T-helper 1 cell treated with Interleukin-12 subunit alpha and Interleukin-12 subunit beta and Interleukin-4 antibody, amounts not matched to agents 30 μg/mL and 1 μg/mL, for 36 hours (primary cell): ENCODE measurements around the gene DVL3.
A peak's percentile ranks its signal among the peaks of the same experiment; 100 is the strongest.

Source experiments
- H3K27ac Mint-ChIP-seq: one replicate; pipeline ENCODE4 v1.8.0; 2021; ENCODE audit warnings: mild to moderate bottlenecking, mixed read lengths
- H3K27me3 Mint-ChIP-seq: one replicate; pipeline ENCODE4 v1.8.0; 2021; ENCODE audit warnings: low read depth, mixed read lengths
- H3K36me3 Mint-ChIP-seq: one replicate; pipeline ENCODE4 v1.8.0; 2021; ENCODE audit warnings: low read depth, mixed read lengths
- H3K4me1 Mint-ChIP-seq: one replicate; pipeline ENCODE4 v1.8.0; 2021; ENCODE audit warnings: low read depth, mixed read lengths
- H3K4me3 Mint-ChIP-seq: one replicate; pipeline ENCODE4 v1.8.0; 2021; ENCODE audit warnings: mild to moderate bottlenecking, moderate library complexity, mixed read lengths
- H3K9me3 Mint-ChIP-seq: one replicate; pipeline ENCODE4 v1.8.0; 2021; ENCODE audit warnings: mixed read lengths

DVL3 gene

DNA sequence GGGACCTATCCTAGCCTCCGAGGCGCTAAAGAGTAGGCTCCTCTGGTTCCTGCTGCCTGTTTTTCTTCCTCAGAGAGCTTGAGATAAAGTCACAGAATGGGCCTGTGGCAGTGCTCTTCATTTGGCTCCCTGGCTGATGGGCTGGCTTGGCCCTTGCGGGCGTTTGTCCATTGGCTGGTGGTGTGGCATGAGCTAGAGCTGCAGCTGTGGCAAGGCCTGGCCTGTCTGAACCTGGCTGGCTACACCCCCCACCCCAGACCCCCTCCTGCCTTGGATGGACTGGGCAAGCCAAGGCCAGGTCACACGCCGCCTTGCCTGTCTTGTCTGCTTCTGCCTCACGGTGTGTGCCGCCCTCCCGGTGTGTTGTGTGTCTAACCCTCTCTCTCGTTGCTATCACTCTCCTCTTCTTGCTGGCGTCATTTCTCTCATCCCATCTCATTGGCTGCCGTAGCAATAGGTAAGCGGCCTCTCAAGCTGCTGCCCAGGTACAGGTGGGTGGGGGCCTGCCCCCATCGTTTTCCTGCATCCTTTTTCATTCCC lies 22.7 kb downstream of the DVL3 start:
- Mint-ChIP-seq H3K4me3 (peak overlapping the region; percentile 42), H3K4me1 (peaks cover 28% of the 10 kb centered on the region), H3K27ac (no peak overlapping the region), H3K9me3 (no peaks in the 10 kb centered on the region), H3K27me3 (no peaks in the 10 kb centered on the region), H3K36me3 (peaks cover 30% of the 10 kb centered on the region)

DNA sequence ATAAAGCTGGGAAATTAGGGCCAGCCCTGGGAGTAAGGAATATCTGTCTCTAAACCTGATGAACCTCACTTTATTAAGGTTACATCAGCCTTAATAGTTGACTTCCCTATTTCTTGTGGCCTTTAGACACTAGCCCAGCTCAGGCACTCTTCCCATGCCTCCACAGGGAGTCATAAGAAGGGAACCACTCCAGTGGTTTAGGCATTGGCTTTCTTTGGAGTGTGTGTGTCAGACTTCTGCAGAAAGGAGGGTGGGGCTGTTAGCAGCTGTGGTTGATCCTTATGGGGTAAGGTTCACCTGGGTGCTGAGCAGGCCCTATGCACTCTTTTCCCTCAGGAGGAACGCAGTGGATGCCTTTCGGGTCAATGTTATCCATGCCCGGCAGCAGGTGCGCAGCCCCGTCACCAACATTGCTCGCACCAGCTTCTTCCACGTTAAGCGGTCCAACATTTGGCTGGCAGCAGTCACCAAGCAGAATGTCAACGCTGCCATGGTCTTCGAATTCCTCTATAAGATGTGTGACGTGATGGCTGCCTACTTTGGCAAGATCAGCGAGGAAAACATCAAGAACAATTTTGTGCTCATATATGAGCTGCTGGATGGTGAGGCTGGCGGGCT lies 23.5 kb downstream of the DVL3 start:
- H3K27ac Mint-ChIP-seq = no peak overlapping the region
- no peak overlapping the region for H3K4me3 Mint-ChIP-seq
- H3K9me3 Mint-ChIP-seq = no peaks in the 10 kb centered on the region
- peaks cover 35% of the 10 kb centered on the region for H3K36me3 Mint-ChIP-seq
- peaks cover 27% of the 10 kb centered on the region for H3K4me1 Mint-ChIP-seq
- no peaks in the 10 kb centered on the region for H3K27me3 Mint-ChIP-seq

DNA sequence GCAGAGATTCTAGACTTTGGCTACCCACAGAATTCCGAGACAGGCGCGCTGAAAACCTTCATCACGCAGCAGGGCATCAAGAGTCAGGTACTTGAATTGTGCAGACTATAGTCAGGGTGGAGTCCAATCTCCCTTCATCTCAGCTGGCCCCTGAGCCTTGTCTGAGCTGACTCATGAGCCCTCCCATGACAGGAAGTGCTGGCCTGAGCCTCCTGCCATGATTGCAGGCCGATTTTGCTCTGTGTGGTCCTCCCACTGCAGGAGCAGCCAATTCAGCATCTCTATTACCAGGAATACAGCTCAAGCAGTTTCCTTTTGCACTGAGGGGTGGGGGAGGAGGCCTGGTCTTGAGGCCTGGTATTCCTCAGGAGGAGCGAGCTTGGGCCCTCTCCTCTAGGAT lies 25.0 kb downstream of the DVL3 start:
- Mint-ChIP-seq H3K27me3 (no peaks in the 10 kb centered on the region), H3K9me3 (no peaks in the 10 kb centered on the region), H3K27ac (no peak overlapping the region), H3K4me3 (no peak overlapping the region), H3K4me1 (peaks cover 25% of the 10 kb centered on the region), H3K36me3 (peaks cover 47% of the 10 kb centered on the region)

DNA sequence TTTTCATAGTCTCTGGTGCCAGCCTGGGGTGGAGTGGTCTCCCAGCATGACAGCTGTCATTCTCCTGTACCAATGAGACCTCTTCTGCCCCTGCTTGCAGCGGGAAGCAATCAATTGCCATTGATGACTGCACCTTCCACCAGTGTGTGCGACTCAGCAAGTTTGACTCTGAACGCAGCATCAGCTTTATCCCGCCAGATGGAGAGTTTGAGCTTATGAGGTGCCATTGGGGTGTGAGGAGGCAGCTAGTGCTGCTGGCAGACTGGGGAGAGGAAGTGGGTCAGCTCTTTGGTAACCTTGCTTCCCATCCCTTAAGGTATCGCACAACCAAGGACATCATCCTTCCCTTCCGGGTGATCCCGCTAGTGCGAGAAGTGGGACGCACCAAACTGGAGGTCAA lies 26.4 kb downstream of the DVL3 start:
- H3K36me3 Mint-ChIP-seq = peaks cover 50% of the 10 kb centered on the region

DNA sequence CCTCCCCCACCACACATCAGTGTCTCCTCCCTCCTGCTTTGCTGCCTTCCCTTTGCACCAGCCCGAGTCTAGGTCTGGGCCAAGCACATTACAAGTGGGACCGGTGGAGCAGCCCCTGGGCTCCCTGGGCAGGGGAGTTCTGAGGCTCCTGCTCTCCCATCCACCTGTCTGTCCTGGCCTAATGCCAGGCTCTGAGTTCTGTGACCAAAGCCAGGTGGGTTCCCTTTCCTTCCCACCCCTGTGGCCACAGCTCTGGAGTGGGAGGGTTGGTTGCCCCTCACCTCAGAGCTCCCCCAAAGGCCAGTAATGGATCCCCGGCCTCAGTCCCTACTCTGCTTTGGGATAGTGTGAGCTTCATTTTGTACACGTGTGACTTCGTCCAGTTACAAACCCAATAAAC lies 28.5 kb downstream of the DVL3 start:
- H3K4me1 Mint-ChIP-seq = peaks cover 28% of the 10 kb centered on the region
- no peak overlapping the region for H3K27ac Mint-ChIP-seq
- no peaks in the 10 kb centered on the region for H3K9me3 Mint-ChIP-seq
- H3K27me3 Mint-ChIP-seq = no peaks in the 10 kb centered on the region
- H3K36me3 Mint-ChIP-seq = peaks cover 53% of the 10 kb centered on the region
- H3K4me3 Mint-ChIP-seq = no peak overlapping the region

More for the DNA sequence above, 26.4 kb downstream of the DVL3 start:
- H3K9me3 Mint-ChIP-seq = no peaks in the 10 kb centered on the region
- H3K4me3 Mint-ChIP-seq = no peak overlapping the region
- H3K27me3 Mint-ChIP-seq = no peaks in the 10 kb centered on the region
- H3K27ac Mint-ChIP-seq = no peak overlapping the region
- H3K4me1 Mint-ChIP-seq = peaks cover 20% of the 10 kb centered on the region

DNA sequence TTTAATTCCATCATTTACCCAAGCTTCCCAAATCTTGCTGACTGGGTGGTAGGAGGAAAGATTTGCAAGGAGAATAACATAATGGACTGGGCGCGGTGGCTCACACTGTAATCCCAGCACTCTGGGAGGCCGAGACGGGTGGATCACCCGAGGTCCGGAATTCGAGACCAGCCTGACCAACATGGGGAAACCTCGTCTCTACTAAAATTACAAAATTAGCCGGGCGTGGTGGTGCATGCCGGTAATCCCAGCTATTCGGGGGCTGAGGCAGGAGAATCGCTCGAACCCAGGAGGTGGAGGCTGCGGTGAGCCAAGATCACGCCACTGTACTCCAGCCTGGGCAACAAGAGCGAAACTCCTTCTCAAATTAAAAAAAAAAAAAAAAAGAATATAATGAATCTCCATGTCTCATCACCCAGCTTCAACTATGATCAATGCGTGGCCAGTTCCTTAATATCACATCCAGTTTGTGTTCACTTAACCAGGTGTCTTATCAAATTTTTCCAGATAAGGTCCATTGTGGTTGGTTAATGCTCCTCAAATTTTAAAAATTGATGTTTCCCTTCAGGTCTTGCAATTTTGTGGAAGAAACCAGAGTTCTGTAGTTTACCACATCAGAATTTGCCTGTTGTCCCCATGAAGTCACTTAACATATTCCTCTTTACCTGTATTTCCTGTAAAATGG lies 29.5 kb downstream of the DVL3 start:
- Mint-ChIP-seq H3K27ac (peak overlapping the region; percentile 78), H3K4me1 (peaks cover 30% of the 10 kb centered on the region), H3K9me3 (no peaks in the 10 kb centered on the region), H3K36me3 (peaks cover 46% of the 10 kb centered on the region), H3K4me3 (peak overlapping the region; percentile 99), H3K27me3 (no peaks in the 10 kb centered on the region)

DNA sequence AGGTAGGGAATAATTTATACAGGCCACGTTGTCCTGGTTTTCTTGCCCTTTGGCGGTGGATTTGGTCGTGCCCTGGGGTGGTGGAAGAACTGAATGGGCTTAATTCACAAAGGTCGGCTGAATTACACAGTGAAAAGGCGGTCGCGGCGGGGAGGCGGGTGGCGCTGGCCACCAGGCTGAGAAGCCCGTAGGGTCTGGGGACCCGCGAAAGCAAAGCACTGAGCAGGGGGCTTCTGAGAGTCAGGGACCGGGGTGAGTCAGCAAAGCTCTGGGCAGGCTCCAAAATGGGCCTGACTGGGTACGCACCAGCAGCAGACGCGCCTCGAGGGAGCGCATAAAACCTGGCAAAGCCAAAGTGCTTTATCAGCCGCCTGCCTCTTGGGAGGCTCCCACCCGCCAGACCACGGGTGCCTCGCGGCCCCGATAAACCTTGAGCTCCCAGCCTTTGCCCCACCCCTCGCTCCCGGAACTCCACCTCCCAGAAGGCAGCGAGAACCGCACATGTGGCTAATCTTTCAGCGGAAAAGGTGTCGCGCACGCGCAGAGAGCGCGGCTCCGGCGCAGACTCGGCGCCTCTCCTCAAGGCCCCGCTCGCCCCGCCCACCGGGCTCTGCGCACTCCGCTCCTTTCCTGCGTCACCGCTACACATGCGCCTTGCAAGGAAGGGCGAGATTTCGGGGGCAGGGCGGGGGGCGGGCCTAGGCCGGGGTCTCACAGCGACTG lies 30.4 kb downstream of the DVL3 start:
- Mint-ChIP-seq H3K9me3 (no peaks in the 10 kb centered on the region), H3K4me3 (peak overlapping the region; percentile 99), H3K27ac (peak overlapping the region; percentile 95), H3K36me3 (peaks cover 51% of the 10 kb centered on the region), H3K27me3 (no peaks in the 10 kb centered on the region), H3K4me1 (peaks cover 33% of the 10 kb centered on the region)

DNA sequence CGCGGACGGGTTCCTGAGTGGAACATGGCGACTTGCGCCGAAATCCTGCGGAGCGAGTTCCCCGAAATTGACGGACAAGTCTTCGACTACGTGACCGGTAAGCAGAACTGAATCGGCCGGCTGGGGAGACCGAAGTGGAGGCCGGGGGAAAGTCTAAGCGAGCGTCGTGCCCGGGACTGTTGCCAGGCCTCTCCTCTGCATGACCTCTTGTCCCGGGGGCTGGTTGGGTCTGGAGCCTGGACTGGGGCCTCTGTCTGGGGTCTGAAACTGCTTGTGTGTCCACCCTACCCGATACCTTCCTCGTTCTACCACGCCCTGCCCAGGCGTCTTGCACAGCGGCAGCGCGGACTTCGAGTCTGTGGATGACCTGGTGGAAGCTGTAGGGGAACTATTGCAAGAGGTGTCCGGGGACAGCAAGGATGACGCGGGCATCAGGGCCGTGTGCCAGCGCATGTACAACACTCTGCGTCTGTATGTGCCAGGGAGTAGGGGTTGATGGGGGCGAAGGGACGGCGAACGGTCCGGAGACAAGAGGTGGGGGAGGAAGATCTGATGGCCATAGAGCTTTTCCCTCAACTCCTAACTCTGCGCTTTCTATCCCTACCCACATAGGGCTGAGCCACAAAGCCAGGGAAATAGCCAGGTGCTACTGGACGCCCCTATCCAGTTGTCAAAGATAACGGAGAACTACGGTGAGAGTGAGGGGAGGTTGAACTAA lies 31.2 kb downstream of the DVL3 start, which contains the start of gene ABCF3:
Gene ABCF3 (plus strand): TSS at position 16 of the 718 bp plus-strand sequence. CDS start 9 bp downstream, at position 25.
- H3K4me3 Mint-ChIP-seq = peak within 1 kb of the TSS; percentile 99
- H3K27ac Mint-ChIP-seq = peak within 1 kb of the TSS; percentile 95
- H3K9me3 Mint-ChIP-seq = no peaks in the 10 kb centered on the region
- H3K27me3 Mint-ChIP-seq = no peaks in the 10 kb centered on the region
- H3K4me1 Mint-ChIP-seq = peaks cover 33% of the 10 kb centered on the region
- peaks cover 49% of the 10 kb centered on the region for H3K36me3 Mint-ChIP-seq

DNA sequence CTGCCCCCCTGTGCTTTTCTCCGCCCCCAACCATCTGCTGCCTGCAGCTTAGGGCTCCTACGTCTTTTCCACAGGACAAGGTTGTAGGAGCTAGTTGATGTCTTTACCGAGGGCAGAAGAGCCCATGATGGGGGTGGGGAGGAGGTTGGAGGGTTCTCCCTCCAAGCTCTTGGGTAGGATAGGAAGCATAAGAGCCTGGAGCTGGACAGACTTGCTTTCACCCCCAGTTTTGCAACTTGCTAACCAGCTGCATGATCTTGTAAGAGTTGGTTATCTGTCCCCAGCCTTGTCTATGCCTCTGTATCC lies 31.7 kb downstream of the DVL3 start:
- H3K4me3 Mint-ChIP-seq = peak overlapping the region; percentile 99
- H3K36me3 Mint-ChIP-seq = peaks cover 45% of the 10 kb centered on the region
- peaks cover 33% of the 10 kb centered on the region for H3K4me1 Mint-ChIP-seq
- H3K27me3 Mint-ChIP-seq = no peaks in the 10 kb centered on the region
- peak overlapping the region; percentile 95 for H3K27ac Mint-ChIP-seq
- H3K9me3 Mint-ChIP-seq = no peaks in the 10 kb centered on the region

DNA sequence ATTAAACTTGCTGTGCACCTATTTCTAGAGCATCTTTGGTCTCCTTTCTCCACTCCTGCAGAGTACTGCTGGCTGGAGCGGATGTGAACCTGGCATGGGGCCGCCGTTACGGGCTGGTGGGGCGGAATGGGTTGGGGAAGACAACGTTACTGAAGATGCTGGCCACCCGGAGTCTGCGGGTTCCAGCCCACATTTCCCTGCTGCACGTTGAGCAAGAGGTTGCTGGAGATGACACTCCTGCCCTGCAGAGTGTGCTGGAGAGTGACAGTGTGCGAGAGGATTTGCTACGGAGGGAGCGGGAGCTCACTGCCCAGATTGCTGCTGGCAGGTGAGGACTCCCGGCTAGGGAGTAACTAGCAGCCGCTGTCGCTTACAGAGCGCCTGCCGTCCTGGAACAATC lies 32.9 kb downstream of the DVL3 start:
- no peaks in the 10 kb centered on the region for H3K27me3 Mint-ChIP-seq
- no peaks in the 10 kb centered on the region for H3K9me3 Mint-ChIP-seq
- H3K4me3 Mint-ChIP-seq = no peak overlapping the region
- H3K36me3 Mint-ChIP-seq = peaks cover 43% of the 10 kb centered on the region
- H3K4me1 Mint-ChIP-seq = peaks cover 33% of the 10 kb centered on the region
- no peak overlapping the region for H3K27ac Mint-ChIP-seq

DNA sequence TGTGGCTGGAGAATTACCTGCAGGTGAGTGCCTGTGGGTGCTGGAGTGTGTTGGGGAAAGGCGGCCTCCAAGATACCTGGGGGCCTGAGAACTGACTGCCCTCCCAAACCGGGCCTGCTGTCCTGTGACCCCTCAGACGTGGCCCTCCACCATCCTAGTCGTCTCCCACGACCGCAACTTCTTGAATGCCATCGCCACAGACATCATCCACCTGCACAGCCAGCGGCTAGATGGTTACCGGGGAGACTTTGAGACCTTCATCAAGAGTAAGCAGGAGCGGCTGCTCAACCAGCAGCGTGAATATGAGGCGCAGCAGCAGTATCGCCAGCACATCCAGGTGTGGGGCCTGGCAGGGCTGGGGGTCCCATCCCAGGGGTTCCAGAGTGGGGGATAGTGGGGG lies 34.2 kb downstream of the DVL3 start:
- Mint-ChIP-seq H3K9me3 (no peaks in the 10 kb centered on the region), H3K4me3 (no peak overlapping the region), H3K27ac (no peak overlapping the region), H3K27me3 (no peaks in the 10 kb centered on the region), H3K36me3 (peaks cover 44% of the 10 kb centered on the region), H3K4me1 (peaks cover 33% of the 10 kb centered on the region)

DNA sequence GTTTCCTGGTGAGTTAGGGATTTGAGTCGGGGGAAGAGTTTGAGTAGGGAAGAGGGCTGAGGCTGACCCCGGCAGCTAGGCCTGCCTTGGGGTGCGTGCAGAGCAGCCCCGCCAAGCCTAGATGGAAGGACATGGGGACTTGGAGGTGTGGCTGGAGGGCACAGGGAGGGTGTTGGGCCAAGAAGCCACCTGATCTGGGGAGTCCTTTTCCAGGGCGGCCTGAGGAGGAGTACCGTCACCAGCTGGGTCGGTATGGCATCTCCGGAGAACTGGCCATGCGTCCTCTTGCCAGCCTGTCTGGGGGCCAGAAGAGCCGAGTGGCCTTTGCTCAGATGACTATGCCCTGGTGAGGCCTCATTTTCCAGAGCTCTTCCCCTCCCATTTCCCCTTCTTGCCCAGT lies 37.7 kb downstream of the DVL3 start:
- peaks cover 34% of the 10 kb centered on the region for H3K36me3 Mint-ChIP-seq
- peaks cover 9% of the 10 kb centered on the region for H3K4me1 Mint-ChIP-seq
- no peak overlapping the region for H3K4me3 Mint-ChIP-seq
- no peaks in the 10 kb centered on the region for H3K27me3 Mint-ChIP-seq
- H3K9me3 Mint-ChIP-seq = no peaks in the 10 kb centered on the region
- no peak overlapping the region for H3K27ac Mint-ChIP-seq

DNA sequence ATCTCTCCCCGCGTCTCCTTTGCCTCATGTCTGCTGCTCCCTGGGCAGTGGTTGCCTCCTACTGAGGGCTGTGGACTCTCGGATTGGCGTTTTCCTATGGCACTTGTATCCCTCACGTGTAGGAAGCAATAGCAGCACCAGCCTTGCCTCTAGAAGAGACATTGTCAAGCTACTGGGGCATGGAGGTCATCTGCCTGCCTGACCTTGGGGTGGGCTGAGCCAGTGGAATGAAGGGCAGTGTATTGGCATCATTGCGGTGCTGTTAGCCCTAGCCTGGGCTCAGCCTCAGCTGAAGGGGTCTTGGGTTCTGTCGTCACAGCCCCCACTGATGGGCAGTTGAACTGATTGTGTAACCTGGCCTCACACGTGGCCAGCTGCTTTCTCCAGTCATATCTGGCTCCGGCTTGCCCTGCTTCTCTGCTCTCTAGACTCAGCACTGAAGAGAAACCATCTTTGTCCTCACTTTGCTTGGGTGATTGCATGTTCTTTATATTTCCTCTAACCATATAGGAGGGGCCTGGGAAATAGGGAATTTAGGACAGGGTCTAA lies 38.9 kb downstream of the DVL3 start:
- H3K36me3 Mint-ChIP-seq = peaks cover 29% of the 10 kb centered on the region
- H3K9me3 Mint-ChIP-seq = no peaks in the 10 kb centered on the region
- no peak overlapping the region for H3K4me3 Mint-ChIP-seq
- H3K4me1 Mint-ChIP-seq = peaks cover 3% of the 10 kb centered on the region
- no peak overlapping the region for H3K27ac Mint-ChIP-seq
- H3K27me3 Mint-ChIP-seq = no peaks in the 10 kb centered on the region

DNA sequence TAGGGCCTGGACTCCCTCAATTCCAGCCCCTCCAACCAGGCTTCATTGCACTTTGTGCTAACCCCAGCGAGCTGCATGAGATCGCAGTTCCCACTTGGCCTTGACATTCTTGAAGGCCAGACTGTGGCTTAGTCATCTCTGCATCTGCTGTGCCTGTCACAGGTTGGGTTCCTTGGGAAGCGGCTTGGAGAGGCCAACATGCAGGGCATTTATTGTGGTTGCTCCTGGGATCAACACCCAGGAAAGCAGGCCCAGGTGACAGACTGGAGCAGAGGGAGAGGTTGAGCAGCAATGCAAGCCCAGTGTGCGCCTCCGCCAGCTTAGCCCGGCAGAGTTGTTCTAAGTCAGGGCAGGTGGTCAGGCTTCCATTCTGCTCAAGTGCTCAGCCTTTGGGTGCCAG lies 41.4 kb downstream of the DVL3 start:
- H3K9me3 Mint-ChIP-seq = no peaks in the 10 kb centered on the region
- peaks cover 19% of the 10 kb centered on the region for H3K36me3 Mint-ChIP-seq
- no peaks in the 10 kb centered on the region for H3K4me1 Mint-ChIP-seq
- no peak overlapping the region for H3K27ac Mint-ChIP-seq
- H3K4me3 Mint-ChIP-seq = no peak overlapping the region
- H3K27me3 Mint-ChIP-seq = no peaks in the 10 kb centered on the region
